Loucy (cell line): ENCODE results near the gene KRT38.

Source experiments
- H2AFZ ChIP-seq: fragments of 200-600 bp; sonication (generic); 2 replicates; pipeline ENCODE4 v1.6.0; 2016; ENCODE audit warnings: antibody characterized with exemption, mild to moderate bottlenecking, low read length, moderate library complexity
- H3F3A ChIP-seq: fragments of 200-600 bp; 2 replicates; pipeline ENCODE4 v1.6.0; 2016; ENCODE audit warnings: antibody characterized with exemption, low read depth, mild to moderate bottlenecking
- H3K27me3 ChIP-seq: fragments of 200-600 bp; sonication (generic); 2 replicates; pipeline ENCODE4 v1.6.1; 2014; ENCODE audit warnings: low read length, mild to moderate bottlenecking; ENCODE audit not compliant: insufficient read depth, poor library complexity, severe bottlenecking
- H3K36me3 ChIP-seq: fragments of 200-600 bp; sonication (generic); 2 replicates; pipeline ENCODE4 v1.6.1; 2016; ENCODE audit warnings: low read length; ENCODE audit not compliant: insufficient read depth
- H3K4me1 ChIP-seq: fragments of 200-600 bp; sonication (generic); 2 replicates; pipeline ENCODE4 v1.5.1; 2014; ENCODE audit warnings: low read length, mild to moderate bottlenecking; ENCODE audit not compliant: insufficient read depth, poor library complexity, severe bottlenecking
- H3K4me2 ChIP-seq: fragments of 200-600 bp; sonication (generic); 2 replicates; pipeline ENCODE4 v1.6.0; 2014; ENCODE audit warnings: antibody characterized with exemption, low read length, low read depth, mild to moderate bottlenecking; ENCODE audit not compliant: poor library complexity, severe bottlenecking
- H3K4me3 ChIP-seq: fragments of 200-600 bp; sonication (generic); 2 replicates; pipeline ENCODE4 v1.5.1; 2014; ENCODE audit warnings: low read length, mild to moderate bottlenecking, mixed read lengths; ENCODE audit not compliant: poor library complexity, severe bottlenecking
- H3K79me2 ChIP-seq: fragments of 200-600 bp; sonication (generic); 2 replicates; pipeline ENCODE4 v1.6.1; 2014; ENCODE audit warnings: low read length; ENCODE audit not compliant: insufficient read depth
- H3K9ac ChIP-seq: fragments of 200-600 bp; sonication (generic); 2 replicates; pipeline ENCODE4 v1.6.0; 2014; ENCODE audit warnings: mild to moderate bottlenecking, low read depth, low read length, moderate library complexity; ENCODE audit not compliant: poor library complexity, severe bottlenecking
- H3K9me2 ChIP-seq: fragments of 200-600 bp; sonication (generic); replicated peaks from 2 replicates; pipeline ENCODE4 v1.6.1; 2016; ENCODE audit warnings: low read depth, low read length, mixed read lengths
- H3K9me3 ChIP-seq: fragments of 200-600 bp; sonication (generic); 2 replicates; pipeline ENCODE4 v1.6.1; 2014; ENCODE audit warnings: mild to moderate bottlenecking, antibody characterized with exemption, low read length, low read depth; ENCODE audit not compliant: insufficient read depth
- H4K20me1 ChIP-seq: fragments of 200-600 bp; sonication (generic); 2 replicates; pipeline ENCODE4 v1.6.0; 2014; ENCODE audit warnings: antibody characterized with exemption, low read length, mild to moderate bottlenecking; ENCODE audit not compliant: insufficient read depth, poor library complexity, severe bottlenecking
- EZH2phosphoT487 ChIP-seq: fragments of 200-600 bp; IDR thresholded peaks from 2 replicates; pipeline ENCODE4 v1.6.1; 2018; ENCODE audit warnings: antibody characterized with exemption, mild to moderate bottlenecking, moderate library complexity, borderline replicate concordance
- TF ChIP-seq, protein P1 (sequence below): fragments of 200-600 bp; sonication (generic); conservative IDR thresholded peaks from 2 replicates; pipeline ENCODE4 v1.5.1; 2014; ENCODE audit warnings: mild to moderate bottlenecking, antibody characterized with exemption, low read length

The KRT38 gene

GRCh38 chr17:41387670-41388069 is 53.1 kb downstream of the KRT38 start:
- no peak for TF ChIP-seq EZH2phosphoT487
- TF ChIP-seq, protein P1, sequence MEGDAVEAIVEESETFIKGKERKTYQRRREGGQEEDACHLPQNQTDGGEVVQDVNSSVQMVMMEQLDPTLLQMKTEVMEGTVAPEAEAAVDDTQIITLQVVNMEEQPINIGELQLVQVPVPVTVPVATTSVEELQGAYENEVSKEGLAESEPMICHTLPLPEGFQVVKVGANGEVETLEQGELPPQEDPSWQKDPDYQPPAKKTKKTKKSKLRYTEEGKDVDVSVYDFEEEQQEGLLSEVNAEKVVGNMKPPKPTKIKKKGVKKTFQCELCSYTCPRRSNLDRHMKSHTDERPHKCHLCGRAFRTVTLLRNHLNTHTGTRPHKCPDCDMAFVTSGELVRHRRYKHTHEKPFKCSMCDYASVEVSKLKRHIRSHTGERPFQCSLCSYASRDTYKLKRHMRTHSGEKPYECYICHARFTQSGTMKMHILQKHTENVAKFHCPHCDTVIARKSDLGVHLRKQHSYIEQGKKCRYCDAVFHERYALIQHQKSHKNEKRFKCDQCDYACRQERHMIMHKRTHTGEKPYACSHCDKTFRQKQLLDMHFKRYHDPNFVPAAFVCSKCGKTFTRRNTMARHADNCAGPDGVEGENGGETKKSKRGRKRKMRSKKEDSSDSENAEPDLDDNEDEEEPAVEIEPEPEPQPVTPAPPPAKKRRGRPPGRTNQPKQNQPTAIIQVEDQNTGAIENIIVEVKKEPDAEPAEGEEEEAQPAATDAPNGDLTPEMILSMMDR, result no peak
- H3K4me1 ChIP-seq, result no peaks in the 10 kb centered on the region
- no peak overlapping the region for H2AFZ ChIP-seq

GRCh38 chr17:41386227-41386626 is 54.6 kb downstream of the KRT38 start:
- TF ChIP-seq, protein P1, result no peak
- TF ChIP-seq EZH2phosphoT487, result no peak
- no peak overlapping the region for H2AFZ ChIP-seq
- H3F3A ChIP-seq, result no peaks in the 10 kb centered on the region
- H3K4me1 ChIP-seq, result no peaks in the 10 kb centered on the region
- H3K9me3 ChIP-seq, result peaks cover 6% of the 10 kb centered on the region; the same call in 1 of the 2 replicates
- H3K9me2 ChIP-seq, result no peaks in the 10 kb centered on the region
- no peaks in the 10 kb centered on the region for H3K27me3 ChIP-seq
- no peak overlapping the region for H3K4me3 ChIP-seq
- no peaks in the 10 kb centered on the region for H3K79me2 ChIP-seq
- H3K4me2 ChIP-seq, result no peak overlapping the region
- no peaks in the 10 kb centered on the region for H3K36me3 ChIP-seq
- H3K9ac ChIP-seq, result no peak overlapping the region
- H4K20me1 ChIP-seq, result no peaks in the 10 kb centered on the region

More at GRCh38 chr17:41387670-41388069, 53.1 kb downstream of the KRT38 start:
- Histone ChIP-seq H3K9me3 (peaks cover 6% of the 10 kb centered on the region; the same call in 1 of the 2 replicates), H3K4me3 (no peak overlapping the region), H3K4me2 (no peak overlapping the region), H3K9ac (no peak overlapping the region), H3F3A (no peaks in the 10 kb centered on the region), H3K79me2 (no peaks in the 10 kb centered on the region), H4K20me1 (no peaks in the 10 kb centered on the region), H3K27me3 (no peaks in the 10 kb centered on the region), H3K9me2 (no peaks in the 10 kb centered on the region), H3K36me3 (no peaks in the 10 kb centered on the region)
